Myocyte (in vitro differentiated cells): ENCODE data around the gene UBAP2L. TPM values are rescaled to one million over a fixed set of nuclear protein-coding genes. Genes with fewer than 3 reads are reported as not detected.
"Not testable (repeated sequence)": the region's sequence is repeated elsewhere in the genome, so short reads cannot be mapped to it uniquely, and the experiment has no call there.

Experiments used
- DNase-seq: peaks from one replicate; pipeline ENCODE4 v3.0.0-alpha.2; 2012; ENCODE audit warnings: low read depth
- total RNA-seq: library from RNA; depleted of rRNA; stranded (reverse); fragments of >200 nt; gene quantifications from 2 replicates; pipeline ENCODE4 v1.2.3, GENCODE V29; 2014

UBAP2L gene
- total RNA-seq, 1 donor from 2014 or later = 96.7 TPM

- DNase-seq = peak; percentile 80
These were observed 21.8 kb upstream of the UBAP2L start for GRCh38 chr1:154198756-154199562.

GRCh38 chr1:154199563-154199879 is 21.2 kb upstream of the UBAP2L start:
- no peak for DNase-seq

GRCh38 chr1:154205778-154206177 is 15.0 kb upstream of the UBAP2L start:
- DNase-seq = not testable (repeated sequence)

GRCh38 chr1:154206196-154206595 is 14.6 kb upstream of the UBAP2L start, which contains the start of gene CFAP141:
CFAP141 (minus strand) TSS chr1:154206333; CDS start chr1:154206307, 26 bp downstream.
- DNase-seq = no peak

GRCh38 chr1:154207262-154207661 is 13.5 kb upstream of the UBAP2L start:
- no peak for DNase-seq

- no peak for DNase-seq
These were observed 11.9 kb upstream of the UBAP2L start for GRCh38 chr1:154208677-154209388.

- DNase-seq = no peak
These were observed 8.7 kb upstream of the UBAP2L start for GRCh38 chr1:154212083-154212482.

GRCh38 chr1:154213274-154213673 is 7.5 kb upstream of the UBAP2L start:
- DNase-seq = no peak

- DNase-seq = no peak
These were observed 2.2 kb upstream of the UBAP2L start for GRCh38 chr1:154218545-154218944.

- DNase-seq = peak; percentile 36
These were observed 1.2 kb upstream of the UBAP2L start for GRCh38 chr1:154219541-154219940.

GRCh38 chr1:154220970-154221277 is 169 bp downstream of the UBAP2L start:
- no peak for DNase-seq

GRCh38 chr1:154221278-154222001 is 685 bp downstream of the UBAP2L start:
- DNase-seq = peak; percentile 52

GRCh38 chr1:154222518-154222917 is 1.8 kb downstream of the UBAP2L start:
- DNase-seq = no peak

GRCh38 chr1:154222918-154223317 is 2.2 kb downstream of the UBAP2L start:
- DNase-seq = no peak

- peak; percentile 6 for DNase-seq
These were observed 2.9 kb downstream of the UBAP2L start for GRCh38 chr1:154223621-154224020.

GRCh38 chr1:154225370-154225769 is 4.6 kb downstream of the UBAP2L start:
- DNase-seq = no peak

- DNase-seq = not testable (repeated sequence)
These were observed 10.4 kb downstream of the UBAP2L start for GRCh38 chr1:154231112-154231511.

GRCh38 chr1:154233127-154233526 is 12.4 kb downstream of the UBAP2L start:
- not testable (repeated sequence) for DNase-seq

GRCh38 chr1:154236855-154237254 is 16.1 kb downstream of the UBAP2L start:
- DNase-seq = no peak

- no peak for DNase-seq
These were observed 16.7 kb downstream of the UBAP2L start for GRCh38 chr1:154237435-154237834.

GRCh38 chr1:154237880-154238506 is 17.2 kb downstream of the UBAP2L start:
- no peak for DNase-seq

GRCh38 chr1:154239491-154239890 is 18.7 kb downstream of the UBAP2L start:
- no peak for DNase-seq
